Osteocyte (in vitro differentiated cells): ENCODE results near the gene THSD4. TPM values are rescaled to one million over a fixed set of nuclear protein-coding genes. Genes with fewer than 3 reads are reported as not detected.

Experiments
- DNase-seq: peaks from one replicate; pipeline ENCODE4 v3.0.0; 2021; ENCODE audit warnings: mixed read lengths; ENCODE audit not compliant: unreplicated experiment; ENCODE audit errors: extremely low spot score
- H3K27ac Mint-ChIP-seq: one replicate; pipeline ENCODE4 v1.8.0; 2021; ENCODE audit warnings: mild to moderate bottlenecking, mixed read lengths; ENCODE audit not compliant: unreplicated experiment
- H3K27me3 Mint-ChIP-seq: one replicate; pipeline ENCODE4 v1.8.0; 2021; ENCODE audit warnings: mixed read lengths; ENCODE audit not compliant: unreplicated experiment
- H3K36me3 Mint-ChIP-seq: one replicate; pipeline ENCODE4 v1.8.0; 2021; ENCODE audit warnings: mixed read lengths; ENCODE audit not compliant: unreplicated experiment
- H3K4me1 Mint-ChIP-seq: one replicate; pipeline ENCODE4 v1.8.0; 2021; ENCODE audit warnings: mixed read lengths; ENCODE audit not compliant: unreplicated experiment
- H3K4me3 Mint-ChIP-seq: one replicate; pipeline ENCODE4 v1.8.0; 2021; ENCODE audit warnings: mild to moderate bottlenecking, moderate library complexity, mixed read lengths; ENCODE audit not compliant: unreplicated experiment
- H3K9me3 Mint-ChIP-seq: one replicate; pipeline ENCODE4 v1.8.0; 2021; ENCODE audit warnings: mixed read lengths; ENCODE audit not compliant: unreplicated experiment
- total RNA-seq: library from RNA; stranded (reverse); gene quantifications from 2 replicates; pipeline ENCODE4 v1.2.1, GENCODE V29; 2021
- TF ChIP-seq, protein P1 (sequence below): fragments of 200-600 bp; sonication (generic); IDR thresholded peaks from 2 replicates; pipeline ENCODE4 v1.5.0; 2021; ENCODE audit warnings: antibody characterized with exemption, mild to moderate bottlenecking, moderate library complexity

The THSD4 gene
- total RNA-seq, 1 donor from 2014 or later: 5.7 TPM

DNA sequence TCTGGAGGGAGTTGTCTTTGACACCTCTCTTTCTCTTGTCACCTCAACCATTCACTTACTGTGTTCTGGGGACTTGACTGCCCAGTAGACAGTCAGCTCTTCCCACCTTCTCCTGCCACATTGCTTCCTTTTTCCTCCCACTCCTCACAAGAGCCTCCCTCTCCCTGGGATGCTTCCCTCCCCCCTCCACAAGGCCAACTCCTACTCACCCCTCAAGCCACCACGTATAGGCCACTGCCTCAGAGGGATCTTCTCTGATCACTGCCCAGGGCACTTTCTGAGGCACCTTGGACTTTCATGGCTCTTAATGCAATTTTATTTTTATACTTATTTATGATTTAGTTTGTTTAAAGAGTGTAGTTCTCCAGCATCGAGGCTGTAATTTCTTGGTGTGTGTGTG lies 23.2 kb downstream of the THSD4 start:
- H3K27me3 Mint-ChIP-seq: no peaks in the 10 kb centered on the region
- peaks cover 14% of the 10 kb centered on the region for H3K4me1 Mint-ChIP-seq
- no peaks in the 10 kb centered on the region for H3K9me3 Mint-ChIP-seq
- TF ChIP-seq, protein P1, sequence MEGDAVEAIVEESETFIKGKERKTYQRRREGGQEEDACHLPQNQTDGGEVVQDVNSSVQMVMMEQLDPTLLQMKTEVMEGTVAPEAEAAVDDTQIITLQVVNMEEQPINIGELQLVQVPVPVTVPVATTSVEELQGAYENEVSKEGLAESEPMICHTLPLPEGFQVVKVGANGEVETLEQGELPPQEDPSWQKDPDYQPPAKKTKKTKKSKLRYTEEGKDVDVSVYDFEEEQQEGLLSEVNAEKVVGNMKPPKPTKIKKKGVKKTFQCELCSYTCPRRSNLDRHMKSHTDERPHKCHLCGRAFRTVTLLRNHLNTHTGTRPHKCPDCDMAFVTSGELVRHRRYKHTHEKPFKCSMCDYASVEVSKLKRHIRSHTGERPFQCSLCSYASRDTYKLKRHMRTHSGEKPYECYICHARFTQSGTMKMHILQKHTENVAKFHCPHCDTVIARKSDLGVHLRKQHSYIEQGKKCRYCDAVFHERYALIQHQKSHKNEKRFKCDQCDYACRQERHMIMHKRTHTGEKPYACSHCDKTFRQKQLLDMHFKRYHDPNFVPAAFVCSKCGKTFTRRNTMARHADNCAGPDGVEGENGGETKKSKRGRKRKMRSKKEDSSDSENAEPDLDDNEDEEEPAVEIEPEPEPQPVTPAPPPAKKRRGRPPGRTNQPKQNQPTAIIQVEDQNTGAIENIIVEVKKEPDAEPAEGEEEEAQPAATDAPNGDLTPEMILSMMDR: no peak
- no peak for DNase-seq
- H3K27ac Mint-ChIP-seq: no peak overlapping the region
- no peak overlapping the region for H3K4me3 Mint-ChIP-seq
- H3K36me3 Mint-ChIP-seq: no peaks in the 10 kb centered on the region

DNA sequence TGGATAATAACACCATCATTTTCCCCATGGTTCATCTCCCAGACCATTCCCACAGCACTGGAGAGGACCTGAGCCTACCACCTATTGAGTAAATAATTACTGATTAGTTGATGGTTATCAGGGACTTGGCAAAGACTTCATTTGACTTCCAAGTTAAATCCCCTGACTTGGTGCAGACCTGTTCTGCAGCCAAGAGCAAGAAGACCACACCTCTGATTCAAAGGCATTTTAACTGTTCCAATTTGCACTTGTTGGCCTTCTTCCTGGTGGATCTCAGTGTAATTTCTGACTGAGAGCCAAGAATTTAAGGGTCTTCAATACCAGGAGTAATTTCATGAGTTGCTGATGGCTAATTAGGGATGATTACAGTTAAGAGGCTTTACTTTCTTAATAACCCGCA lies 24.0 kb downstream of the THSD4 start:
- H3K4me1 Mint-ChIP-seq: peaks cover 19% of the 10 kb centered on the region
- H3K27me3 Mint-ChIP-seq: no peaks in the 10 kb centered on the region
- H3K36me3 Mint-ChIP-seq: no peaks in the 10 kb centered on the region
- no peaks in the 10 kb centered on the region for H3K9me3 Mint-ChIP-seq
- TF ChIP-seq, protein P1: no peak
- H3K4me3 Mint-ChIP-seq: no peak overlapping the region
- H3K27ac Mint-ChIP-seq: no peak overlapping the region
- DNase-seq: no peak

DNA sequence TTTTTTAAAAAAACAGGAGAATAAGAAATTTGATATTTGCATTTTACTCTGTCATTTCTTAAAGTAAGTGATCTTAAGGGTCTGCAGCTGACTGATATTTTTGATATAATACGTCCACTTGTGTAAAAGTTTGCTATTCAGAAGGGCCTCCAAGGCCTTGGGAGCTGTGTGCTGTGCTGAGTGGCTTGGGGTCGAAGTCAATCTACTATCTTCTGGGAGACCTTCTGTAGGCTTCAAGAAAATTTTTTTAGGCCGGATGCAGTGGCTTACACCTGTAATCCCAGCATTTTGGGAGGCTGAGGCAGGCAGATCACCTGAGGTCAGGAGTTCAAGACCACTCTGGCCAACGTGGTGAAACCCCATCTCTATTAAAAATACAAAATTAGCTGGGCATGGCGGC lies 26.3 kb downstream of the THSD4 start:
- no peak for DNase-seq
- peaks cover 13% of the 10 kb centered on the region for H3K4me1 Mint-ChIP-seq
- H3K4me3 Mint-ChIP-seq: no peak overlapping the region
- TF ChIP-seq, protein P1: no peak
- no peaks in the 10 kb centered on the region for H3K9me3 Mint-ChIP-seq
- no peaks in the 10 kb centered on the region for H3K36me3 Mint-ChIP-seq
- no peaks in the 10 kb centered on the region for H3K27me3 Mint-ChIP-seq
- H3K27ac Mint-ChIP-seq: no peak overlapping the region

DNA sequence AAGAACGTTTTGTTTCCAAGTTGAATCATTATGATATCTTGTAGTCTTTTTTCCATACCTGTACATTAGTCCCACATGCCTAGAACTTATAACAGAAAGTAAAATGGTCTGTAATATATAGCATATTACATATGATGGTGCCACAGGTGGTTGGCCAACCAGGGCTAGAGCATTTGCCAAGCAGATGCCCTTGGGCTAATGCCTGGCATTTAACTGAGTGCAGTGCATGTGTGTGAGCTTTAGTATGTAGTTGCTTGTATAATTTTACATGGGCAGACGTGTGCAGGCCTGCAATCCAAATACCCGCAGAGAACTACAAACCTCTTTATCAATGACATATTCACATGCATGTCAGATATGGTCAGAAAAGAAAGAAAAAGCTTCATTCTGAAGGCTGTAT lies 27.5 kb downstream of the THSD4 start:
- TF ChIP-seq, protein P1: no peak
- Mint-ChIP-seq H3K36me3 (no peaks in the 10 kb centered on the region), H3K4me1 (peaks cover 6% of the 10 kb centered on the region), H3K27ac (no peak overlapping the region), H3K4me3 (no peak overlapping the region), H3K9me3 (no peaks in the 10 kb centered on the region), H3K27me3 (no peaks in the 10 kb centered on the region)
- no peak for DNase-seq

DNA sequence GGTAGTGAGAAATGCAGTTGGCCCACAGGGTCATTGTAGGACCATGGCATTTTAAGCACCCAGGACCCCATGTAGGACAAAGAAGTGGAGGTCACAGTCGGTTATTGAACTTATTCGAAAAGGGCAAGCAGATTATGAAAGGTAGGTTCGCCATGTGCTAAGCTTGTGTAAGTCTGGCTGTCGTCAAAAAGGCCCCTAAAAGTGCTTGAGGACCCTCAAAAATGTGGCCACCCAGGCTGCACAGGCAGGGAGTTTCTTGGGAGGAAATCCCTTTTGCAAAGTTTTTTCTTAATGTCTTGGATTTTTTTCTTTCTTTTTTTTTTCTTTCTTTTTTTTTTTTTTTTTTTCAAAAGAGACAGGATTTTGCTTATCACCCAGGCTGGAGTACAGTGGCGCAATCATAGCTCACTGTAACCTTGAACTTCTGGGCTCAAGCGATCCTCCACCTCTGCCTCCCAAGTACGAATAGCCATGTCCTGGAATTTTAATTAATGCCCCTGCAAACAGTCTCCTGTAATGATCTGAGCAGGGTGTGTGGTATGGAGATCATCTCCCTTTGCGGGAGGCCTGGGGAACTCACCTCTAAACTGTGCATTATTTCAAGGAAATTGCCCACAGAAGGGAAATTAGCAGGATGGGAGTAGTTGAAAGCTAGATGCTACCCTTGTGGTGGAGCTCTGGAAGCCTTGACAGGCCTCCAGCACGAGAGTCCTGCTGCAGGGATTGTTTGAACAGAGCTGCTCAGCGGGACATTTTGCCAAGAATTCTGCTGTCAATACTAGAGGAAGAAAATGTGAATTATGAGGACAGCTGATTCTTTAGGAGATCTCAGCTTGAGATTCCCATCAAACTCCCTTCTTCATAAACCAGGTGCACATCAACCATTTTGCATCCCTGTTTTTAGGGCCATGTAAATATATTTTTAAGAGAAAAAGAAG lies 28.4 kb downstream of the THSD4 start:
- TF ChIP-seq, protein P1: no peak
- no peak overlapping the region for H3K4me3 Mint-ChIP-seq
- DNase-seq: no peak
- H3K9me3 Mint-ChIP-seq: no peaks in the 10 kb centered on the region
- H3K36me3 Mint-ChIP-seq: no peaks in the 10 kb centered on the region
- no peak overlapping the region for H3K27ac Mint-ChIP-seq
- no peaks in the 10 kb centered on the region for H3K27me3 Mint-ChIP-seq
- H3K4me1 Mint-ChIP-seq: peaks cover 6% of the 10 kb centered on the region
